ENCODE data around the gene DCDC2B. TPM values are rescaled to one million over a fixed set of nuclear protein-coding genes. Genes with fewer than 3 reads are reported as not detected.

Gene DCDC2B
- total RNA-seq, 6 experiments from 2014 or later, result not detected

GRCh38 chr1:32205401-32206370 lies 3.2 kb upstream of the DCDC2B start, which contains the start of gene IQCC:
Gene IQCC (plus strand): TSS chr1:32205671. CDS start chr1:32205682, 11 bp downstream.
- Histone ChIP-seq H3K27me3 (no peaks in the 10 kb centered on the region), H3K4me1 (peaks cover 0 to 8% (median 1%) of the 10 kb centered on the region in 4 donors), H3K9me3 (no peaks in the 10 kb centered on the region), H3K36me3 (no peaks in the 10 kb centered on the region), H3K27ac (no peak within 1 kb of the TSS), H3K4me3 (peak within 1 kb of the TSS; percentile 55 to 71 (median 62))
- TF ChIP-seq, protein P1, sequence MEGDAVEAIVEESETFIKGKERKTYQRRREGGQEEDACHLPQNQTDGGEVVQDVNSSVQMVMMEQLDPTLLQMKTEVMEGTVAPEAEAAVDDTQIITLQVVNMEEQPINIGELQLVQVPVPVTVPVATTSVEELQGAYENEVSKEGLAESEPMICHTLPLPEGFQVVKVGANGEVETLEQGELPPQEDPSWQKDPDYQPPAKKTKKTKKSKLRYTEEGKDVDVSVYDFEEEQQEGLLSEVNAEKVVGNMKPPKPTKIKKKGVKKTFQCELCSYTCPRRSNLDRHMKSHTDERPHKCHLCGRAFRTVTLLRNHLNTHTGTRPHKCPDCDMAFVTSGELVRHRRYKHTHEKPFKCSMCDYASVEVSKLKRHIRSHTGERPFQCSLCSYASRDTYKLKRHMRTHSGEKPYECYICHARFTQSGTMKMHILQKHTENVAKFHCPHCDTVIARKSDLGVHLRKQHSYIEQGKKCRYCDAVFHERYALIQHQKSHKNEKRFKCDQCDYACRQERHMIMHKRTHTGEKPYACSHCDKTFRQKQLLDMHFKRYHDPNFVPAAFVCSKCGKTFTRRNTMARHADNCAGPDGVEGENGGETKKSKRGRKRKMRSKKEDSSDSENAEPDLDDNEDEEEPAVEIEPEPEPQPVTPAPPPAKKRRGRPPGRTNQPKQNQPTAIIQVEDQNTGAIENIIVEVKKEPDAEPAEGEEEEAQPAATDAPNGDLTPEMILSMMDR (IDR thresholded peaks at IDR 0.05), result no peak
- peak; percentile 41 for TF ChIP-seq POLR2A (IDR thresholded peaks at IDR 0.05)
- ATAC-seq, result peak; percentile 88 to 93 (median 91)
- intact Hi-C loops (cut with DNase I), result no loop called here
- peak; percentile 89 to 91 (median 90) for DNase-seq
- WGBS (ENCODE audit: insufficient coverage, low coverage, low lambda C conversion rate, missing lambda C conversion rate), result 1% methylated on average over 15 of the region's 77 CpGs

DNA sequence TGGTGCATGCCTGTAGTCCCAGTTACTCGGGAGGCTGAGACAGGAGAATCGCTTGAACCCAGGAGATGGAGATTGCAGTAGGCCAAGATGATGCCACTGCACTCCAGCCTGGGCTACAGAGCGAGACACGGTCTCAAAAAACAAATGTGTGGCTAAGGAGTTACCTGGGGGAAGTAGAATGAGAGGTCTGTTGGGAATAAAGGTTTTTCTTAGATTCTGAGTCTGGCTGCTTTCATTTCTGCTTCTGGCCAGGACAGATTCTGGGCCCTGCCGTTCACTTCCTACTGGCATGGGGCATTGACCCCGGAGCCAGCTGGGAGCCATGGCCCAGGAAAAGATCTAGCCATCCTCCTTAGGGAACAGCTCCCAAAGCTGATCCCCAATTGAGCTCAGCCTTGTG lies 420 bp upstream of the DCDC2B start:
- Histone ChIP-seq H3K4me3 (no peak overlapping the region), H3K27ac (no peak overlapping the region), H3K27me3 (no peaks in the 10 kb centered on the region), H3K9me3 (no peaks in the 10 kb centered on the region), H3K4me1 (peaks cover 0 to 4% (median under 1%) of the 10 kb centered on the region in 4 donors), H3K36me3 (no peaks in the 10 kb centered on the region)
- ATAC-seq (no peak), DNase-seq (no peak)
- WGBS (ENCODE audit: insufficient coverage, low coverage, low lambda C conversion rate, missing lambda C conversion rate), result 73% methylated on average over 5 of the region's 6 CpGs
- TF ChIP-seq, protein P1 (IDR thresholded peaks at IDR 0.05), result no peak
- no peak for TF ChIP-seq POLR2A (IDR thresholded peaks at IDR 0.05)
- intact Hi-C loops (cut with DNase I), result no loop called here

DNA sequence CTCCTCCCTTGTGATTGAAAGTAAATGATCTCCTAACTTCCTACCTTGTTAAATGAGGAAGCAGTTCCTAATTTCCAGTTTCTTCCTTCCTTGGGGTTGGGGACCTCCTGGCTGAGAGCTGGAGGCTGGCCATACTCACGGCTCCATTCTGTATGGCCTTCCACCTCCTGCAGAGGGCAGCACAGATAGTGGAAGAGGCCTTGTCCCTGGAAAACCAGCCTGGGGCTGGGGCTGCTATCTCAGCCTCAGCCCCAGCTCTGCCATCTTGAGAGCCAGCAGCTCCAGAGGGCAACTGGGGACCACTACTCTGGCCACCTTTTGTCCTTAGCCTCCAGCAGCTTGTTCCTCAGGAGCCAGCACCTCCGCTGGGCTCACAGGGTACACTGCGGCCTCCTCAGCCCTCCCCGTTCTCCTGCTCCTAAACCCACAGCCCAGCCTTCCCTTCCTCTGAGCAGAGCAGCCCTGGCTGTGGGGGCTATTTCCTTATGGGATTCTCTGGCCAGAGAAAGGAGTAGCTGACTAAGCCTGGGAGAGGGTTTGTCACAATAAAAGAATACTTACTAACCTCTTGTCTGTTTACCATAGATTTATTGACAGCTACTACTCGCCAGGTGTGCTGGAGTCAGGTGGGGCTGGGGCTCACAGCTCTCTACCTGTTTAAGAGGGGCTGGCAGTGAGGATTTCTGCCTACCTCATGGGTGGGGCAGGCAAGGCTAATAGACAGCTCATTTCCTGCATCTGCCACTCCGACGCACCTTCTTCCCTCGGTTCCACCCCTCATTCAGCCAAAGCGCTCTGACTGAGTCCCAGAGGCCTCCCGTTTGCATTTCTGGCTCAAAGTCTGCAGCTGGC lies 7.0 kb downstream of the DCDC2B start:
- no peaks in the 10 kb centered on the region for H3K9me3 ChIP-seq
- intact Hi-C loops (cut with DNase I), result loop anchor here in 1 of 2 donors (10.0 kb wide), 1 partner anchor 149 kb away; the partner anchor contains the start of genes FAM229A and TSSK3
- ATAC-seq, result peak; percentile 89 to 96 (median 94)
- 65% methylated on average over 6 of the region's 10 CpGs for WGBS (ENCODE audit: insufficient coverage, low coverage, low lambda C conversion rate, missing lambda C conversion rate)
- no peaks in the 10 kb centered on the region for H3K27me3 ChIP-seq
- DNase-seq, result peak in 2 of 3 donors; percentile 67 to 69
- H3K27ac ChIP-seq, result peak overlapping the region in 1 of 3 donors; percentile 9
- TF ChIP-seq POLR2A (IDR thresholded peaks at IDR 0.05), result no peak
- TF ChIP-seq, protein P1 (IDR thresholded peaks at IDR 0.05), result peak; percentile 73 to 87 (median 84)
- peaks cover 0 to under 1% (median 0%) of the 10 kb centered on the region in 4 donors for H3K4me1 ChIP-seq
- H3K4me3 ChIP-seq, result no peak overlapping the region
- H3K36me3 ChIP-seq, result peaks cover 0 to 6% (median 0%) of the 10 kb centered on the region in 4 donors

DNA sequence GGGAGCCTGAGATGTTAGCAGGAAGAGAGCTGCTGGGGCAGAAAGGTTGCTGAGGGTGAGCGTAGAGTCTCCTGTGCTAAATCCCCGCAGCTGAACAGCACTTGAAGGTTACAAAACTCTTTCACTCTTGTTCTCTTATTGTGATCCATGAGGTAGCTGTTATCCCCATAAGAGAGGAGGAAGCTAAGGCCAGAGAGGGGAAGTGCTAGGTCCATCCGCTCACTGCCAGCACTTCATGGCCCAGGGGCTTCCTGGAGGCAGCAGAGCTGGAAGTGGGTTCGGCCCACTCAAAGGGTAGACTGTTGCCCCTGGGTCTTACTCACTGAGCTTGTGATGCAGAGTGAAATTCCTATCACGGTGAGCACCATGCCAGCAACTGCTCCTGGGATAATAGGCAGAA lies 7.7 kb downstream of the DCDC2B start:
- TF ChIP-seq, protein P1 (IDR thresholded peaks at IDR 0.05), result no peak
- TF ChIP-seq POLR2A (IDR thresholded peaks at IDR 0.05), result no peak
- ATAC-seq, result peak in 1 of 4 donors; percentile 23
- peaks cover 0 to 7% (median 3%) of the 10 kb centered on the region in 4 donors for H3K4me1 ChIP-seq
- no peaks in the 10 kb centered on the region for H3K9me3 ChIP-seq
- intact Hi-C loops (cut with DNase I), result loop anchor here in 1 of 2 donors (10.0 kb wide), 1 partner anchor 148 kb away; the partner anchor contains the start of genes FAM229A and TSSK3
- WGBS (ENCODE audit: insufficient coverage, low coverage, low lambda C conversion rate, missing lambda C conversion rate), result 57% methylated on average over 1 of the region's 5 CpGs
- H3K27ac ChIP-seq, result no peak overlapping the region
- DNase-seq, result no peak
- peaks cover 0 to 6% (median 0%) of the 10 kb centered on the region in 4 donors for H3K36me3 ChIP-seq
- no peaks in the 10 kb centered on the region for H3K27me3 ChIP-seq
- no peak overlapping the region for H3K4me3 ChIP-seq

Measured in right lobe of liver (tissue), 6 donors.